NT2/D1 (cell line): ENCODE data around the gene GCNT1.

Source experiments
- YY1 ChIP-seq: IDR thresholded peaks from 2 replicates; pipeline ENCODE4 v1.6.1; 2011; ENCODE audit not compliant: insufficient read length, insufficient read depth
- ZNF274 ChIP-seq: IDR thresholded peaks from 2 replicates; pipeline ENCODE4 v1.6.1; 2011; ENCODE audit warnings: mild to moderate bottlenecking, low read depth, low read length

GRCh38 chr9:76459694-76460635 lies 983 bp downstream of the GCNT1 start:
- TF ChIP-seq ZNF274 (no peak), YY1 (no peak)
